SKM-1 treated with dmso at 0.1 percent for 144 hours (cell line): ENCODE measurements around the gene LCMT1.

ENCODE experiments used
- DNase-seq: peaks from one replicate; lab custom pipeline; 2025; ENCODE audit not compliant: unreplicated experiment; lab: John Stamatoyannopoulos, UW

Gene LCMT1

GRCh38 chr16:25189305-25189704 lies 77.8 kb downstream of the LCMT1 start:
- no peak for DNase-seq

DNA sequence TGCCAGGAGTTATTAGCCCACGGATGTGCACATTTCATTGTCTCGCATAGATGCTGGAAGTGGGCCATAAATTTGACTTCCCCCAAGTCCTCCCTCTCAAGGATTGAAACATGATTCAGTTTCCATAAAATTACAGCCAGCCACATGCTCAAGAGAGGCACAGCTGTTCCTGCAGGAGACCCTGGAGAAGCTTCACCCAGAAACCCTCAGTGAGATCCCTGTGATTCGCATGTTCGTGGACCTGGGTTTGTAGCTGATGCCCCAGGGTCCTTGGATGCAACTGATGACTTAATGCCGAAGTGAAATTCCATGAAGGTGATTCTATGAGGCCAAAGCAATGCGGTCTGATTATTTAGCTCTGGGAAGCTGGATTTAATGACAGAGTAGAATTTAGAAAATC lies 80.6 kb downstream of the LCMT1 start:
- no peak for DNase-seq

DNA sequence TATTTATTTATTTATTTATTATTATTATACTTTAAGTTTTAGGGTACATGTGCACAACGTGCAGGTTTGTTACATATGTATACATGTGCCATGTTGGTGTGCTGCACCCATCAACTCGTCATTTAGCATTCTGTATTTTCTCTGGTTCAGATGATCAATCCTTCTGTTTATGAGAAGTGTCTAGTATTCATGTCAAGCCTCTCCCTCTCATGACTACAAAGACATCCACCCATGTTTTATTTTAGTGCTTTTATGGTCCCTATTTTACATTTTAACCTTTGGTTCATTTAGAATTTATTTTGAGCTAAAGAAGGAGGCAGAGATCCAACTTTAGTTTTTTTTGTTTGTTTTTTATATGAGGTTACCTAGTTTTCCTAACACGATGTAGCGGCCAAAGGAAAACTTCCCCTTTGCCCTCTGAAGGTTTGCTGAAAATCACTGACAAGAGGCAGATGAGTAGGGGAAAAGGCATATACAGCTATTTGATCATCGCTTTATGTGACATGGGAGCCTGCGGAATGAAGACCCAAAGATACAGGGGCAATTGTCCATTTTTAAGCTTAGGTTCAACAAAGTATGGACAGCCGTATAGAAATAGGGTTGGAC lies 82.8 kb downstream of the LCMT1 start:
- no peak for DNase-seq

- no peak for DNase-seq
Measured at GRCh38 chr16:25198021-25198420, 86.5 kb downstream of the LCMT1 start.

- DNase-seq = no peak
Measured at GRCh38 chr16:25199457-25199856, 87.9 kb downstream of the LCMT1 start.

GRCh38 chr16:25210758-25211157 lies 99.2 kb downstream of the LCMT1 start:
- no peak for DNase-seq

GRCh38 chr16:25212636-25213035 lies 101.1 kb downstream of the LCMT1 start:
- DNase-seq = no peak

- DNase-seq = no peak
Measured at GRCh38 chr16:25213709-25214397, 102.3 kb downstream of the LCMT1 start.

DNA sequence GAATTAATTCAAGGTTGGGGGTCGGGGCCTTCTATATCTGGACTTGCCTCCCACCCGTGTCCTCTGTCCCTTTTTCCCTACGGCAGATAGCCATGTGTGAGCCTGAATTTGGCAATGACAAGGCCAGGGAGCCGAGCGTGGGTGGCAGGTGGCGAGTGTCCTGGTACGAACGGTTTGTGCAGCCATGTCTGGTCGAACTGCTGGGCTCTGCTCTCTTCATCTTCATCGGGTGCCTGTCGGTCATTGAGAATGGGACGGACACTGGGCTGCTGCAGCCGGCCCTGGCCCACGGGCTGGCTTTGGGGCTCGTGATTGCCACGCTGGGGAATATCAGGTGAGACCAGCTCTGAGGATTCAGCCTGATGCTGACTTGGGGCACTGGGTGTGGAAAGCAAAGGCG lies 105.6 kb downstream of the LCMT1 start:
- no peak for DNase-seq

DNA sequence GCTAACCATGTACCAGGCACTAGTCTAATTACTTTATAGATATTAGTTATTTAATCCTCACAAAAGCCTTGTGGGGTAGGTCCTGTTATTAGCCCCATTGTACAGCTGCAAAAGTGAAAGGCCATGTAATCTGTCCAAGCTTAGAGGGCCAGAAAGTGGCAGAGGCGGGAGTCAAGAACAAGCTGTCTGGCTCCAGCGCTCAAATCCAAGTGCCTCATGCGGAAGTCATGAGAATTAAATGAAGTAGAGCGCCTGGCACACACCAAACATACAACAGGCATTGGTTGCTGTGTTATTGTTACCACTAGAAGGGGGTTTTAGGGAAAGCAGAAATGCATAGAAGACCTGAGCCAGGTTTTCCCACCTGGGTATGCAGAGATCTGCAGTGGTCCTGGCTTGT lies 106.4 kb downstream of the LCMT1 start:
- DNase-seq = no peak

- no peak for DNase-seq
Measured at GRCh38 chr16:25219070-25219737, 107.7 kb downstream of the LCMT1 start.

DNA sequence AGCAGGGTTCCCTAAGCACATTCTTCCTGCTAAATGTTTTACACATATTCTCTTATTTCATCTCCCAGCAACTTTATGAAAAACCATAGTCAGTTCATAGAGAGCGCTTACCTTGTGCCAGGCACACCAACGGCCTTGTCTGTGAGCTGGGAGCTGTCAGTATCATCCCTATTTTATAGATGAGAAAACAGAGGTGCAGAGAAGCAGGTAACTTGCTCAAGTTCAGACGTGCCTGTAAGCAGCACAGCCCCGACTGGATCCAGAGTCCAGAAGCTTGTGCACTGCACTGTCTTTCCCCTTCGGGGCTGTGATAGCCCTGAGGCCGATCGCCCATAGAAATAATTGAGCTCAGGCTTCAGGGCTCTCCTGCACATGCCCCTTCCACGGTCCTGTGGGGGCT lies 111.4 kb downstream of the LCMT1 start:
- no peak for DNase-seq

- no peak for DNase-seq
Measured at GRCh38 chr16:25223964-25224363, 112.4 kb downstream of the LCMT1 start.

- no peak for DNase-seq
Measured at GRCh38 chr16:25224731-25225319, 113.3 kb downstream of the LCMT1 start.
